HepG2 (cell line): ENCODE data around the gene ADAP2. TPM values are rescaled to one million over a fixed set of nuclear protein-coding genes. Genes with fewer than 3 reads are reported as not detected.

ENCODE experiments used
- BRF2 ChIP-seq: sonication (generic); formaldehyde crosslinking; IDR thresholded peaks from 2 replicates; pipeline ENCODE4 v1.8.1; 2022; ENCODE audit warnings: mild to moderate bottlenecking, missing genetic modification reagents
- DBP ChIP-seq: sonication (generic); formaldehyde crosslinking; IDR thresholded peaks from 2 replicates; pipeline ENCODE4 v1.4.0; 2020; ENCODE audit warnings: missing genetic modification reagents; ENCODE audit errors: not compliant biosample characterization
- EHMT2 ChIP-seq: fragments of 200-600 bp; sonication (generic); IDR thresholded peaks from 2 replicates; pipeline ENCODE4 v1.7.0; 2017; ENCODE audit warnings: antibody characterized with exemption, low read depth, low read length, borderline replicate concordance
- GFI1 ChIP-seq: sonication (generic); formaldehyde crosslinking; IDR thresholded peaks from 2 replicates; pipeline ENCODE4 v1.5.0; 2020; ENCODE audit warnings: missing genetic modification reagents, mild to moderate bottlenecking, borderline replicate concordance
- IRF9 ChIP-seq: sonication (generic); formaldehyde crosslinking; IDR thresholded peaks from 2 replicates; pipeline ENCODE4 v1.8.0; 2022; ENCODE audit warnings: missing genetic modification reagents, mild to moderate bottlenecking, borderline replicate concordance
- NAIF1 ChIP-seq: sonication (generic); formaldehyde crosslinking; IDR thresholded peaks from 2 replicates; pipeline ENCODE4 v1.5.0; 2020; ENCODE audit warnings: mild to moderate bottlenecking, missing genetic modification reagents, borderline replicate concordance
- PLRG1 ChIP-seq: fragments of 450-650 bp; conservative IDR thresholded peaks from 2 replicates; pipeline ENCODE4 v1.6.1; 2016
- POLR2AphosphoS5 ChIP-seq: IDR thresholded peaks from 2 replicates; pipeline ENCODE4 v1.6.1; 2012; ENCODE audit warnings: low read depth, low read length
- SMARCC2 ChIP-seq: fragments of 450-650 bp; IDR thresholded peaks from 2 replicates; pipeline ENCODE4 v1.6.1; 2017; ENCODE audit warnings: antibody characterized with exemption, mild to moderate bottlenecking
- XBP1 ChIP-seq: sonication (generic); formaldehyde crosslinking; IDR thresholded peaks from 2 replicates; pipeline ENCODE4 v1.5.0; 2020; ENCODE audit warnings: missing genetic modification reagents
- ZBTB7B ChIP-seq: sonication (generic); formaldehyde crosslinking; IDR thresholded peaks from 2 replicates; pipeline ENCODE4 v1.4.0; 2020; ENCODE audit warnings: missing genetic modification reagents
- ZNF234 ChIP-seq: sonication (generic); formaldehyde crosslinking; conservative IDR thresholded peaks from 2 replicates; pipeline ENCODE4 v1.5.1; 2020; ENCODE audit warnings: mild to moderate bottlenecking, missing genetic modification reagents
- ZNF383 ChIP-seq: sonication (generic); formaldehyde crosslinking; IDR thresholded peaks from 2 replicates; pipeline ENCODE4 v1.4.0; 2020; ENCODE audit warnings: missing genetic modification reagents, mild to moderate bottlenecking, borderline replicate concordance
- ZNF704 ChIP-seq: sonication (generic); formaldehyde crosslinking; IDR thresholded peaks from 2 replicates; pipeline ENCODE4 v1.8.1; 2023; ENCODE audit warnings: mild to moderate bottlenecking, inconsistent platforms, moderate library complexity, missing genetic modification reagents, borderline replicate concordance
- ZNF761 ChIP-seq: sonication (generic); formaldehyde crosslinking; conservative IDR thresholded peaks from 2 replicates; pipeline ENCODE4 v1.4.0; 2020; ENCODE audit warnings: mild to moderate bottlenecking, missing genetic modification reagents
- ZNF770 ChIP-seq: sonication (generic); formaldehyde crosslinking; IDR thresholded peaks from 2 replicates; pipeline ENCODE4 v1.5.0; 2020; ENCODE audit warnings: mild to moderate bottlenecking, missing genetic modification reagents
- ZNF781 ChIP-seq: sonication (generic); formaldehyde crosslinking; IDR thresholded peaks from 2 replicates; pipeline ENCODE4 v1.5.1; 2020; ENCODE audit warnings: borderline replicate concordance, mild to moderate bottlenecking, missing genetic modification reagents; ENCODE audit errors: not compliant biosample characterization
- ZNF792 ChIP-seq: IDR thresholded peaks from 2 replicates; pipeline ENCODE4 v1.6.1; 2016
- polyA plus RNA-seq, 8 experiments: library from polyadenylated mRNA; depleted of rRNA in 3 of 8; stranded (reverse) in 7 of 8; unstranded in 1 of 8; fragments of >200 nt; fragmentation: Illumina TruSeq in 4 of 8; extraction: Trizol in 4 of 8; gene quantifications; 2 replicates each; pipeline versions ENCODE4 v1.2.1 to v1.2.3, GENCODE V29; 2011 to 2016; ENCODE audit warnings: low read depth in 4 of 8, missing spikeins in 1 of 8, mixed read lengths in 1 of 8; ENCODE audit not compliant: insufficient read depth in 1 of 8
- total RNA-seq, 5 experiments: library from RNA; depleted of rRNA; stranded (reverse); fragments of >200 nt; fragmentation: Illumina TruSeq; extraction: Trizol; gene quantifications; 2 replicates each; pipeline ENCODE4 v1.2.3, GENCODE V29; 2016; ENCODE audit warnings: low read depth in 1 of 5
- TF ChIP-seq, protein P1 (sequence below): sonication (generic); formaldehyde crosslinking; IDR thresholded peaks from 2 replicates; pipeline ENCODE4 v1.8.1; 2022; ENCODE audit warnings: low read depth, mild to moderate bottlenecking, missing genetic modification reagents

The ADAP2 gene
- total and polyA plus RNA-seq, 2 of the 13 experiments (the other 11 are each of a cell fraction or from before 2014, with no cell fraction given): 0.51 to 0.70 TPM

DNA sequence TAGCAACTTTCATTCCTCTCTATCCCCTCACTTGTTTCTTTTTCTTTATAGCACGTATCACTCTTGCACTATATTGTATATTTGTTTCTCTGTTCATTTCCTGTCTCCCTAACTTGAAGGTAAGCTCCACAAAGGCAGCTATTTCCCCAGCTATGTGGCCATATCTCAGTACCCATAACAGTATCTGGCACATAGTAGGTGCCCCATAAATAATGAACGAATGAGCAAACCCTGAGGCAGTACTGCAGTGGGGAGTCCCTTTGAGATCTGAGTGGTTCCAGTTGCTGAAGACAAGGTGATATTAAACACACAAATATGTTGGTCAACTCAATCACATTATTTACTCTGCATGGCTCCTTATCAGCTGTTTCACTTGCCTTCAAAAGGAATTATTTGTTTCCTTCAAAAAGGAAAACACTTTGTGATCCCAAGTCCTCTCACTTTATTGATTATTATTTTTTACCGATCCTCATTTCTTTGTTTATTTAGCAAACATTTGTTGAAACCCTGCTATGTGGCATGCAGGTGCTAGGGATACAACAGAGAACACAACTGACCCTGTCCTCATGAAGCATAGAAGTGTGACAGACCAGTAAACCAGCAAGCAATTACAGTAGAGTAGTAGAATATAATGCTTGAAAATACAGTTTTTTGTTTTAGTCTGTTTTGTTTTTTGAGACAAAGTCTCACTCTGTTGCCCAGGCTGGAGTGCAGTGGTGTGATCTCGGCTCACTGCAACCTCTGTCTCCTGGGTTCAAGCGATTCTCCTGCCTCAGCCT is 5.7 kb upstream of the ADAP2 start (continued):
- TF ChIP-seq DBP (CRISPR knock-in tag): no peak
- TF ChIP-seq ZNF770 (CRISPR knock-in tag): no peak; the same call in 1 of the 2 replicates
- TF ChIP-seq IRF9: no peak
- TF ChIP-seq EHMT2: no peak
- TF ChIP-seq ZNF704 (CRISPR knock-in tag): no peak
- TF ChIP-seq XBP1 (CRISPR knock-in tag): no peak
- peak; percentile 69; the same call in 1 of the 2 replicates for TF ChIP-seq GFI1 (CRISPR knock-in tag)
- no peak for TF ChIP-seq BRF2
- TF ChIP-seq ZNF234 (CRISPR knock-in tag): no peak
- no peak for TF ChIP-seq ZBTB7B
- no peak for TF ChIP-seq NAIF1 (CRISPR knock-in tag)
- no peak for TF ChIP-seq ZNF781 (CRISPR knock-in tag)
- TF ChIP-seq PLRG1: no peak
- TF ChIP-seq POLR2AphosphoS5: no peak
- TF ChIP-seq, protein P1, sequence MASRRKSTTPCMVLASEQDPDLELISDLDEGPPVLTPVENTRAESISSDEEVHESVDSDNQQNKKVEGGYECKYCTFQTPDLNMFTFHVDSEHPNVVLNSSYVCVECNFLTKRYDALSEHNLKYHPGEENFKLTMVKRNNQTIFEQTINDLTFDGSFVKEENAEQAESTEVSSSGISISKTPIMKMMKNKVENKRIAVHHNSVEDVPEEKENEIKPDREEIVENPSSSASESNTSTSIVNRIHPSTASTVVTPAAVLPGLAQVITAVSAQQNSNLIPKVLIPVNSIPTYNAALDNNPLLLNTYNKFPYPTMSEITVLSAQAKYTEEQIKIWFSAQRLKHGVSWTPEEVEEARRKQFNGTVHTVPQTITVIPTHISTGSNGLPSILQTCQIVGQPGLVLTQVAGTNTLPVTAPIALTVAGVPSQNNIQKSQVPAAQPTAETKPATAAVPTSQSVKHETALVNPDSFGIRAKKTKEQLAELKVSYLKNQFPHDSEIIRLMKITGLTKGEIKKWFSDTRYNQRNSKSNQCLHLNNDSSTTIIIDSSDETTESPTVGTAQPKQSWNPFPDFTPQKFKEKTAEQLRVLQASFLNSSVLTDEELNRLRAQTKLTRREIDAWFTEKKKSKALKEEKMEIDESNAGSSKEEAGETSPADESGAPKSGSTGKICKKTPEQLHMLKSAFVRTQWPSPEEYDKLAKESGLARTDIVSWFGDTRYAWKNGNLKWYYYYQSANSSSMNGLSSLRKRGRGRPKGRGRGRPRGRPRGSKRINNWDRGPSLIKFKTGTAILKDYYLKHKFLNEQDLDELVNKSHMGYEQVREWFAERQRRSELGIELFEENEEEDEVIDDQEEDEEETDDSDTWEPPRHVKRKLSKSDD: no peak
- no peak for TF ChIP-seq SMARCC2
- TF ChIP-seq ZNF761: no peak
- TF ChIP-seq ZNF792: no peak
- no peak for TF ChIP-seq ZNF383
